Keratinocyte (primary cell): ENCODE measurements around the gene PRR20G. TPM values are rescaled to one million over a fixed set of nuclear protein-coding genes. Genes with fewer than 3 reads are reported as not detected.

Source experiments
- DNase-seq: peaks from one replicate; pipeline ENCODE4 v3.0.0-alpha.2; 2011; ENCODE audit warnings: low read depth, missing footprints, low spot score
- FAIRE-seq: peaks from 2 replicates; lab custom pipeline; 2011; peaks lifted over from hg19 to GRCh38; lab: Jason Lieb, UNC
- H2AFZ ChIP-seq: 2 replicates; pipeline ENCODE4 v1.6.0; 2012; ENCODE audit warnings: low read length, control low read depth, inconsistent platforms; ENCODE audit not compliant: control insufficient read depth
- H3K27ac ChIP-seq: 2 replicates; pipeline ENCODE4 v1.5.1; 2011; ENCODE audit warnings: low read length; ENCODE audit not compliant: control insufficient read depth, insufficient read depth
- H3K27me3 ChIP-seq: 3 replicates; pipeline ENCODE4 v1.6.0; 2011; ENCODE audit warnings: low read length; ENCODE audit not compliant: control insufficient read depth, insufficient read depth; ENCODE audit errors: extremely low read depth
- H3K36me3 ChIP-seq, 2 experiments: 2 replicates in 1 of 2; 3 replicates in 1 of 2; pipeline ENCODE4 v1.5.1; 2011; ENCODE audit warnings: low read length in 2 of 2, mild to moderate bottlenecking in 1 of 2; ENCODE audit not compliant: control insufficient read depth in 2 of 2, insufficient read depth in 2 of 2; ENCODE audit errors: extremely low read depth in 1 of 2
- H3K4me1 ChIP-seq: 3 replicates; pipeline ENCODE4 v1.5.1; 2011; ENCODE audit warnings: low read length; ENCODE audit not compliant: control insufficient read depth, insufficient read depth; ENCODE audit errors: extremely low read depth
- H3K4me2 ChIP-seq: 3 replicates; pipeline ENCODE4 v1.6.0; 2011; ENCODE audit warnings: low read depth, low read length; ENCODE audit not compliant: control insufficient read depth, insufficient read depth; ENCODE audit errors: extremely low read depth
- H3K4me3 ChIP-seq, 3 experiments: fragments of 200-600 bp in 1 of 3; sonication (generic) in 1 of 3; 2 replicates in 2 of 3; 3 replicates in 1 of 3; pipeline ENCODE4 v1.5.1; 2011 to 2016; ENCODE audit warnings: low read length in 3 of 3, mild to moderate bottlenecking in 3 of 3, control low read depth in 2 of 3, inconsistent platforms in 1 of 3, low read depth in 1 of 3, mixed read lengths in 1 of 3, mixed run types in 1 of 3, moderate library complexity in 1 of 3; ENCODE audit not compliant: control insufficient read depth in 2 of 3, insufficient read depth in 2 of 3; ENCODE audit errors: extremely low read depth in 1 of 3
- H3K79me2 ChIP-seq: 2 replicates; pipeline ENCODE4 v1.6.0; 2012; ENCODE audit warnings: low read length; ENCODE audit not compliant: control insufficient read depth, insufficient read depth
- H3K9ac ChIP-seq: 3 replicates; pipeline ENCODE4 v1.6.0; 2011; ENCODE audit warnings: low read length; ENCODE audit not compliant: control insufficient read depth, insufficient read depth; ENCODE audit errors: extremely low read depth
- H3K9me1 ChIP-seq: 3 replicates; pipeline ENCODE4 v1.6.0; 2011; ENCODE audit warnings: low read length; ENCODE audit not compliant: control insufficient read depth, insufficient read depth; ENCODE audit errors: extremely low read depth
- H3K9me3 ChIP-seq: 2 replicates; pipeline ENCODE4 v1.5.1; 2012; ENCODE audit warnings: low read depth, low read length; ENCODE audit not compliant: control insufficient read depth
- H4K20me1 ChIP-seq: 3 replicates; pipeline ENCODE4 v1.6.0; 2011; ENCODE audit warnings: low read length; ENCODE audit not compliant: control insufficient read depth, insufficient read depth; ENCODE audit errors: extremely low read depth
- EZH2 ChIP-seq: IDR thresholded peaks from one replicate; pipeline ENCODE4 v1.6.1; 2012; ENCODE audit warnings: inconsistent platforms, mild to moderate bottlenecking, low read length, moderate library complexity
- dilution Hi-C: fragments of 300-500 bp; cut with MboI; formaldehyde crosslinking; loops from one replicate; pipeline ENCODE4 v1.7.0; 2020; ENCODE audit warnings: low sequenced_read_pairs; ENCODE audit not compliant: extremely low pct_ligation_motif_present
- polyA plus RNA-seq, 5 experiments: library from polyadenylated mRNA; depleted of rRNA in 3 of 5; stranded (reverse) in 3 of 5; stranded (forward) in 1 of 5; unstranded in 1 of 5; fragments of >200 nt; gene quantifications; 1 replicate in 1 of 5; 2 replicates in 3 of 5; 3 replicates in 1 of 5; pipeline versions ENCODE4 v1.2.1 to v1.2.3, GENCODE V29; 2011 to 2012; ENCODE audit warnings: missing spikeins in 2 of 5, low read depth in 1 of 5, low replicate concordance in 1 of 5
- TF ChIP-seq, protein P1 (sequence below), 3 experiments: IDR thresholded peaks in 1 of 3; conservative IDR thresholded peaks in 1 of 3; optimal IDR thresholded peaks in 1 of 3; 2 replicates in 2 of 3; 3 replicates in 1 of 3; pipeline versions ENCODE3 to v1.5.1; 2011; ENCODE audit warnings: low read length in 3 of 3, mild to moderate bottlenecking in 3 of 3, moderate library complexity in 2 of 3, control low read depth in 1 of 3, inconsistent platforms in 1 of 3; ENCODE audit not compliant: insufficient read depth in 2 of 3; ENCODE audit errors: extremely low read depth in 1 of 3

PRR20G gene
- polyA plus RNA-seq, 1 donor (not counting 4 experiments of a cell fraction or from before 2014, with no cell fraction given): not detected

GRCh38 chr3:127263037-127263436, 24.8 kb downstream of the PRR20G start:
- Histone ChIP-seq H3K4me2 (no peak overlapping the region), H3K4me1 (no peaks in the 10 kb centered on the region), H3K79me2 (no peaks in the 10 kb centered on the region), H3K9me3 (no peaks in the 10 kb centered on the region), H2AFZ (no peak overlapping the region), H3K27me3 (peaks cover 5% of the 10 kb centered on the region), H3K9ac (no peak overlapping the region), H4K20me1 (no peaks in the 10 kb centered on the region), H3K27ac (no peak overlapping the region), H3K9me1 (no peaks in the 10 kb centered on the region), H3K4me3 (no peak overlapping the region), H3K36me3 (no peaks in the 10 kb centered on the region)
- TF ChIP-seq, protein P1, sequence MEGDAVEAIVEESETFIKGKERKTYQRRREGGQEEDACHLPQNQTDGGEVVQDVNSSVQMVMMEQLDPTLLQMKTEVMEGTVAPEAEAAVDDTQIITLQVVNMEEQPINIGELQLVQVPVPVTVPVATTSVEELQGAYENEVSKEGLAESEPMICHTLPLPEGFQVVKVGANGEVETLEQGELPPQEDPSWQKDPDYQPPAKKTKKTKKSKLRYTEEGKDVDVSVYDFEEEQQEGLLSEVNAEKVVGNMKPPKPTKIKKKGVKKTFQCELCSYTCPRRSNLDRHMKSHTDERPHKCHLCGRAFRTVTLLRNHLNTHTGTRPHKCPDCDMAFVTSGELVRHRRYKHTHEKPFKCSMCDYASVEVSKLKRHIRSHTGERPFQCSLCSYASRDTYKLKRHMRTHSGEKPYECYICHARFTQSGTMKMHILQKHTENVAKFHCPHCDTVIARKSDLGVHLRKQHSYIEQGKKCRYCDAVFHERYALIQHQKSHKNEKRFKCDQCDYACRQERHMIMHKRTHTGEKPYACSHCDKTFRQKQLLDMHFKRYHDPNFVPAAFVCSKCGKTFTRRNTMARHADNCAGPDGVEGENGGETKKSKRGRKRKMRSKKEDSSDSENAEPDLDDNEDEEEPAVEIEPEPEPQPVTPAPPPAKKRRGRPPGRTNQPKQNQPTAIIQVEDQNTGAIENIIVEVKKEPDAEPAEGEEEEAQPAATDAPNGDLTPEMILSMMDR (optimal IDR thresholded peaks at IDR 0.05 in 1 of 3, IDR thresholded peaks at IDR 0.05 in 1 of 3, conservative IDR thresholded peaks at IDR 0.05 in 1 of 3; ENCODE audit: extremely low read depth in 1 of 3, insufficient read depth in 2 of 3, low read length in 3 of 3): no peak
- TF ChIP-seq EZH2: no peak
- FAIRE-seq: no peak
- DNase-seq: no peak
- dilution Hi-C loops: no loop called here

DNA sequence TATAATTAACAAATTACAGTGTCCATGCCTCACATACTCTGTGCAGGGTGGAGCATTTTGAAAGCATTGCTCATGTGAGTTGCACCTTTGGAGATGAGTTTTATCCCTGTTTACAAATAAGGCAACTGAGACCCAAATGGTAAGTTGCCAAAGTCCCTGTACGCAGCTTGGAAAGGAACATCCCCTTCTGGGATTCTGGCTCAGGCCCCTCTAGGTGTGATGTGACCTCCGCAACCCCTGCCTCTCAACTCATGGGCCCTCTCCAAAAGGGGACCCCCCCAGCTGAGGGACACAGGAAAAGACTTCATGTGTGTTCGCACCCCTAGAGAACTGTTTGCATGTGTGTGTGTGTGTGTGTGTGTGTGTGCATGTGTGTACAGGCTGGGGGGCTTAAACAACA, 25.3 kb downstream of the PRR20G start:
- FAIRE-seq: no peak
- dilution Hi-C loops: no loop called here
- no peaks in the 10 kb centered on the region for H4K20me1 ChIP-seq
- no peaks in the 10 kb centered on the region for H3K9me3 ChIP-seq
- H3K27me3 ChIP-seq: peaks cover 5% of the 10 kb centered on the region
- H3K4me2 ChIP-seq: no peak overlapping the region
- TF ChIP-seq, protein P1 (optimal IDR thresholded peaks at IDR 0.05 in 1 of 3, IDR thresholded peaks at IDR 0.05 in 1 of 3, conservative IDR thresholded peaks at IDR 0.05 in 1 of 3; ENCODE audit: extremely low read depth in 1 of 3, insufficient read depth in 2 of 3, low read length in 3 of 3): no peak
- TF ChIP-seq EZH2: no peak
- DNase-seq: no peak
- H3K27ac ChIP-seq: no peak overlapping the region
- no peaks in the 10 kb centered on the region for H3K79me2 ChIP-seq
- no peak overlapping the region for H2AFZ ChIP-seq
- H3K4me1 ChIP-seq: no peaks in the 10 kb centered on the region
- no peaks in the 10 kb centered on the region for H3K36me3 ChIP-seq
- no peaks in the 10 kb centered on the region for H3K9me1 ChIP-seq
- H3K4me3 ChIP-seq: no peak overlapping the region
- no peak overlapping the region for H3K9ac ChIP-seq
